Type B pancreatic cell (in vitro differentiated cells): Measurements from ENCODE around the gene AMPD3. TPM values are rescaled to one million over a fixed set of nuclear protein-coding genes. Genes with fewer than 3 reads are reported as not detected.

ENCODE experiments used
- DNase-seq: peaks from one replicate; pipeline ENCODE4 v3.0.0; 2021; ENCODE audit warnings: mixed read lengths; ENCODE audit not compliant: unreplicated experiment; ENCODE audit errors: extremely low spot score
- H3K27ac Mint-ChIP-seq: 2 replicates; pipeline ENCODE4 v1.8.0; 2021; ENCODE audit warnings: mild to moderate bottlenecking, mixed read lengths
- H3K27me3 Mint-ChIP-seq: 2 replicates; pipeline ENCODE4 v1.8.0; 2021; ENCODE audit warnings: mixed read lengths
- H3K36me3 Mint-ChIP-seq: 2 replicates; pipeline ENCODE4 v1.8.0; 2021; ENCODE audit warnings: mixed read lengths
- H3K4me1 Mint-ChIP-seq: one replicate; pipeline ENCODE4 v1.8.0; 2021; ENCODE audit warnings: mixed read lengths; ENCODE audit not compliant: unreplicated experiment
- H3K4me3 Mint-ChIP-seq: 2 replicates; pipeline ENCODE4 v1.8.0; 2021; ENCODE audit warnings: mild to moderate bottlenecking, mixed read lengths
- H3K9me3 Mint-ChIP-seq: 2 replicates; pipeline ENCODE4 v1.8.0; 2021; ENCODE audit warnings: mixed read lengths
- CTCF ChIP-seq: fragments of 200-600 bp; sonication (generic); conservative IDR thresholded peaks from 2 replicates; pipeline ENCODE4 v1.5.0; 2021; ENCODE audit warnings: antibody characterized with exemption, mild to moderate bottlenecking
- total RNA-seq: library from RNA; stranded (reverse); gene quantifications from 2 replicates; pipeline ENCODE4 v1.2.1, GENCODE V29; 2021; ENCODE audit warnings: low replicate concordance

Gene AMPD3
- total RNA-seq, 1 donor from 2014 or later, result 7.0 TPM

- Mint-ChIP-seq H3K9me3 (peaks cover 3% of the 10 kb centered on the region), H3K27ac (no peak overlapping the region), H3K36me3 (no peaks in the 10 kb centered on the region), H3K4me3 (no peak overlapping the region), H3K27me3 (peaks cover 8% of the 10 kb centered on the region), H3K4me1 (peaks cover 4% of the 10 kb centered on the region)
- no peak for TF ChIP-seq CTCF
- no peak for DNase-seq
Observed at GRCh38 chr11:10551845-10552352, 96.8 kb downstream of the AMPD3 start.

DNA sequence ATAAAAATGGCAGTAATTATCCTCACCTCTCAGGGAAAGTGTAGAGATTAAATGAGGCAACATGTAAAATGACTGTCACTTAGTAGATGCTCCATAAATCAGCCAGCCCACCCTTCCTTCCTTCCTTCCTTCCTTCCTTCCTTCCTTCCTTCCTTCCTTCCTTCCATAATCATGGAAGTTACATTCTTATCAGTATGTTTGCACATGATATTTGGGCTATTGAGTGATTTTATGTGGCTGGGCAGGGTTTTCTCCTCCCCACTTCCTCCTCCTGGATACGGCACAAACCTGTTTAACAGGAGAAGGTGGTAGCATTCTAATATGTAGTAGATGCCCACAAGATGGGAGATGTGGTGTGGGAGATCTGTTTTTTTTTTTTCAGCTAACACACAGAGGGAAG is 101.5 kb downstream of the AMPD3 start:
- Mint-ChIP-seq H3K27ac (peak overlapping the region; percentile 61), H3K4me3 (no peak overlapping the region), H3K27me3 (peaks cover under 1% of the 10 kb centered on the region), H3K9me3 (peaks cover 3% of the 10 kb centered on the region), H3K36me3 (no peaks in the 10 kb centered on the region), H3K4me1 (peaks cover 8% of the 10 kb centered on the region)
- no peak for DNase-seq
- TF ChIP-seq CTCF, result no peak

Other genes starting within 250 kb of the AMPD3 start
- 30.4 and 39.5 TPM in 2 replicates for gene SBF2, start 161.0 kb upstream of the AMPD3 start, total RNA-seq
- 28.8 and 67.2 TPM in 2 replicates for gene ADM, start 150.2 kb upstream of the AMPD3 start, total RNA-seq
- gene RNF141, start 85.9 kb downstream of the AMPD3 start, total RNA-seq, result 43.2 and 86.4 TPM in 2 replicates
- not detected in 2 replicates for gene LYVE1, start 113.4 kb downstream of the AMPD3 start, total RNA-seq
- gene IRAG1, start 238.5 kb downstream of the AMPD3 start, total RNA-seq, result 1.5 and 5.1 TPM in 2 replicates